Fibroblast of lung (primary cell): ENCODE data around the gene C11orf71. TPM values are rescaled to one million over a fixed set of nuclear protein-coding genes. Genes with fewer than 3 reads are reported as not detected.

ENCODE experiments used
- DNase-seq, 2 donors: peaks; one replicate each; pipeline versions ENCODE4 v3.0.0 to v3.0.0-alpha.2; 2010; ENCODE audit warnings: low read depth in 2 of 2
- H2AFZ ChIP-seq: 2 replicates; pipeline ENCODE4 v1.5.1; 2012; ENCODE audit warnings: low read length, control low read depth, inconsistent platforms
- H3K27ac ChIP-seq: 2 replicates; pipeline ENCODE4 v1.5.1; 2011; ENCODE audit warnings: low read length, control low read depth; ENCODE audit not compliant: insufficient read depth
- H3K27me3 ChIP-seq: 2 replicates; pipeline ENCODE4 v1.5.1; 2011; ENCODE audit warnings: mild to moderate bottlenecking, low read length; ENCODE audit not compliant: control insufficient read depth, insufficient read depth
- H3K36me3 ChIP-seq: 2 replicates; pipeline ENCODE4 v1.5.1; 2011; ENCODE audit warnings: low read length; ENCODE audit not compliant: control insufficient read depth, insufficient read depth
- H3K4me1 ChIP-seq: 2 replicates; pipeline ENCODE4 v1.5.1; 2011; ENCODE audit warnings: low read length; ENCODE audit not compliant: control insufficient read depth, insufficient read depth; ENCODE audit errors: extremely low read depth
- H3K4me2 ChIP-seq: 2 replicates; pipeline ENCODE4 v1.5.1; 2011; ENCODE audit warnings: low read length, control low read depth; ENCODE audit not compliant: insufficient read depth; ENCODE audit errors: extremely low read depth
- H3K4me3 ChIP-seq, 4 experiments: fragments of 200-600 bp in 1 of 4; sonication (generic) in 1 of 4; replicated peaks in 1 of 4; 2 replicates each; pipeline ENCODE4 v1.5.1; 2011 to 2016; ENCODE audit warnings: low read length in 4 of 4, low read depth in 3 of 4, mild to moderate bottlenecking in 3 of 4, control low read depth in 2 of 4, inconsistent platforms in 1 of 4, mixed read lengths in 1 of 4; ENCODE audit not compliant: insufficient read depth in 1 of 4; ENCODE audit errors: control extremely low read depth in 1 of 4
- H3K79me2 ChIP-seq: 2 replicates; pipeline ENCODE4 v1.5.1; 2012; ENCODE audit warnings: mild to moderate bottlenecking, low read length, inconsistent platforms; ENCODE audit not compliant: control insufficient read depth, insufficient read depth
- H3K9ac ChIP-seq: 2 replicates; pipeline ENCODE4 v1.5.1; 2011; ENCODE audit warnings: mild to moderate bottlenecking, low read length, control low read depth; ENCODE audit not compliant: insufficient read depth
- H3K9me3 ChIP-seq: 2 replicates; pipeline ENCODE4 v1.5.1; 2012; ENCODE audit warnings: low read depth, low read length; ENCODE audit not compliant: control insufficient read depth, insufficient read depth
- H4K20me1 ChIP-seq: 2 replicates; pipeline ENCODE4 v1.5.1; 2011; ENCODE audit warnings: low read length; ENCODE audit not compliant: control insufficient read depth, insufficient read depth; ENCODE audit errors: extremely low read depth
- EZH2 ChIP-seq: IDR thresholded peaks from 2 replicates; pipeline ENCODE4 v1.5.1; 2012; ENCODE audit warnings: low read length, control low read depth, mild to moderate bottlenecking; ENCODE audit errors: missing control alignments
- polyA plus RNA-seq, 2 donors: library from polyadenylated mRNA; depleted of rRNA in 1 of 2; stranded (reverse) in 1 of 2; unstranded in 1 of 2; fragments of >200 nt; gene quantifications; 2 replicates each; pipeline ENCODE4 v1.2.1, GENCODE V29; 2011 to 2012; ENCODE audit warnings: missing spikeins in 1 of 2
- total RNA-seq: library from RNA; depleted of rRNA; stranded (reverse); fragments of >200 nt; gene quantifications from 2 replicates; pipeline ENCODE4 v1.2.1, GENCODE V29; 2014
- TF ChIP-seq, protein P1 (sequence below), 2 donors: IDR thresholded peaks in 1 of 2; conservative IDR thresholded peaks in 1 of 2; 1 replicate in 1 of 2; 2 replicates in 1 of 2; pipeline ENCODE4 v1.5.1; 2011 to 2012; ENCODE audit warnings: low read length in 2 of 2, control low read depth in 1 of 2, inconsistent platforms in 1 of 2, low read depth in 1 of 2, mild to moderate bottlenecking in 1 of 2

Gene C11orf71
- total and polyA plus RNA-seq, 2 donors (not counting 1 experiment from before 2014, with no cell fraction given): 4.0 to 9.6 TPM

DNA sequence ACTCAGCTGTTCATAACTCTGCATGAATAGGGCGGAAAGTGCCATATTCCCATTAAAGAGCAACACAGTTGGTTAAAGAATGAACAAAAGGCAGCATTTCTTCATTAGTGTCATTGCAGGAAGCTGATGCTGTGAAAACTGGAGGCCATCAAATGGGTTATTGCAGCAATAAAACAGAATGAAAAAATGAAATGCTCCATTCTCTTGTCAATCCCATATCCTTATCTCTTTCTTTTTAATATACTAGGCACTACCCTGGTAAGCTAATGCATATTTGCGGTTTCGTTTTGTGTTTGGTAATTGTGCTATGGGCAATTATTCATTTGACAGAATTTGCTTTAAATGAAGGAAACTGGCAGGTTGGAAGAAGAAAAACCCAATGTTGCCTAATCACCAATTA, 25.3 kb downstream of the C11orf71 start:
- Histone ChIP-seq H3K9ac (no peak overlapping the region), H3K4me2 (no peak overlapping the region), H3K79me2 (no peaks in the 10 kb centered on the region), H2AFZ (no peak overlapping the region), H3K27me3 (no peaks in the 10 kb centered on the region), H3K9me3 (no peaks in the 10 kb centered on the region), H3K4me1 (peaks cover 6% of the 10 kb centered on the region), H3K36me3 (no peaks in the 10 kb centered on the region), H3K27ac (no peak overlapping the region), H4K20me1 (no peaks in the 10 kb centered on the region), H3K4me3 (no peak overlapping the region)
- TF ChIP-seq EZH2: no peak
- TF ChIP-seq, protein P1, sequence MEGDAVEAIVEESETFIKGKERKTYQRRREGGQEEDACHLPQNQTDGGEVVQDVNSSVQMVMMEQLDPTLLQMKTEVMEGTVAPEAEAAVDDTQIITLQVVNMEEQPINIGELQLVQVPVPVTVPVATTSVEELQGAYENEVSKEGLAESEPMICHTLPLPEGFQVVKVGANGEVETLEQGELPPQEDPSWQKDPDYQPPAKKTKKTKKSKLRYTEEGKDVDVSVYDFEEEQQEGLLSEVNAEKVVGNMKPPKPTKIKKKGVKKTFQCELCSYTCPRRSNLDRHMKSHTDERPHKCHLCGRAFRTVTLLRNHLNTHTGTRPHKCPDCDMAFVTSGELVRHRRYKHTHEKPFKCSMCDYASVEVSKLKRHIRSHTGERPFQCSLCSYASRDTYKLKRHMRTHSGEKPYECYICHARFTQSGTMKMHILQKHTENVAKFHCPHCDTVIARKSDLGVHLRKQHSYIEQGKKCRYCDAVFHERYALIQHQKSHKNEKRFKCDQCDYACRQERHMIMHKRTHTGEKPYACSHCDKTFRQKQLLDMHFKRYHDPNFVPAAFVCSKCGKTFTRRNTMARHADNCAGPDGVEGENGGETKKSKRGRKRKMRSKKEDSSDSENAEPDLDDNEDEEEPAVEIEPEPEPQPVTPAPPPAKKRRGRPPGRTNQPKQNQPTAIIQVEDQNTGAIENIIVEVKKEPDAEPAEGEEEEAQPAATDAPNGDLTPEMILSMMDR (conservative IDR thresholded peaks at IDR 0.05 in 1 of 2, IDR thresholded peaks at IDR 0.05 in 1 of 2; ENCODE audit: low read depth in 1 of 2, low read length in 2 of 2): no peak
- no peak for DNase-seq

DNA sequence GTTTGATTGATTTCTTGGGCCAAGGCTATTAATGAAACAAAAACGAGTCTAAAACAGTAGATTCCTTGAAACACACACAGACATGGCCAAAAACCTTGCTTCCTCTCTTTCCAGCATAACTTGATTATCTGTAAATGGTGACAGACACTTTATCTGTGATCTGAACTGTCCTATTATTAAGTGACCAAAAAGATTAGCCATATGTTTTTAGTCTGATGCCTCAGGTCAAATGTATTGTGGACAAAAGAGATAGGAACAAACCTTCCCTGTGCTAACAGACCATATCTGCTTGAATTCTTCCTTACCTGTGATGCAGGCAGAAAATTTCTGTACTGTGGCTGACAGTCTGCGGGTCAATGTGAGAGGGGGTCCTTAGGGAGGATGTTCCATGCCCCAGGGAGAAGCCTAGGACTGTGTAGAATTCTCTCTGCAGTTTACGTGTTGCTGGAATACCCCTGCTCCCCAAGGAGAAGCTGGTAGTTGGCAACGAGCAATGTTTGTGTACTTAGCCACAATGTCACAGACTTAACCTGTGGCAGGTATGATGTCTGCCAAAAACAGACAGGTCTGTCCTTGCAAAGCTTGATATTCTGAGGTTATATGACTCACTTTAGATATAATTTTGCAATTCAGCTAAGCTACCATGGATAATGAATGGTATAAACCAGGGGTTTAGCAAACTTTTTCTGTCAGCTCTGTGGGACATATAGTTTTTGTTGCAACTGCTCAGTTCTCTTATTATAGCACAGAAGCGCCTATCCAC, 31.2 kb downstream of the C11orf71 start:
- H4K20me1 ChIP-seq: no peaks in the 10 kb centered on the region
- H3K79me2 ChIP-seq: no peaks in the 10 kb centered on the region
- H2AFZ ChIP-seq: no peak overlapping the region
- H3K27ac ChIP-seq: no peak overlapping the region
- H3K9me3 ChIP-seq: no peaks in the 10 kb centered on the region
- DNase-seq: no peak
- H3K4me1 ChIP-seq: peaks cover 20% of the 10 kb centered on the region
- no peak for TF ChIP-seq EZH2
- TF ChIP-seq, protein P1 (conservative IDR thresholded peaks at IDR 0.05 in 1 of 2, IDR thresholded peaks at IDR 0.05 in 1 of 2; ENCODE audit: low read depth in 1 of 2, low read length in 2 of 2): no peak
- H3K36me3 ChIP-seq: no peaks in the 10 kb centered on the region
- H3K27me3 ChIP-seq: no peaks in the 10 kb centered on the region
- H3K9ac ChIP-seq: no peak overlapping the region
- H3K4me2 ChIP-seq: no peak overlapping the region
- H3K4me3 ChIP-seq: no peak overlapping the region

DNA sequence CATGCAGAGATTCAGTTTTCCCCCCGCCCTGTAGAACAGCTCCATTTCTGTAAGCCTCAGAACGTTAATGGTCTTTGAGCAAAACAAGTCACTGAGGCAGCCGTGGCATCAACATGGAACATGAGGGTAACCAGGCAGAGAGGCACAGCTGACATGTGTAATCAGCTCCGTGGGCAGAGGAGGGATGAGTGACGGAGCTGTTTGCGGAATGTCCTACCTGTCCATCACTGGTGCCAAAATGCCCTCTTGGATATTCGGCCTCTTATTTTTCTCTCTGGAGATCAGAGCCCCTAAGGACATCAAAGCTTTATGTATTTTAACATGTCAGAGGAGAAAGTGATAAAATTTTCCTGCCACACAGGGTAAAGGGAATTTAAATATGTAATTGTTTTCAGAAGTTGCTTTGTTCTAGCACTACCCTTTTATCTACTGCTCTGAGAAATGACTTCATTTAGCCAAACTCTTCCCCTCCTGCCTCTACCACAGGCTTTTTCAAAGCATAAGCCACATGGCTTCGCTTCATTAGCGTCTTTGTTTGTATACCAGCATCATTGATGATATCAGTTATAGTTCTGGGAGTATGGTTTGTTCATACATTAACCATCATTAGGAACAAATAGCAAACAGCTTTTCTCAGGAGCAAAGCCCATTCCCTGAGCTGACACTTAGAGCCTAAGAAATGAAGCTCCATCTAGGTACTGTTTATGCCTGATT, 32.9 kb downstream of the C11orf71 start:
- Histone ChIP-seq H3K4me3 (no peak overlapping the region), H3K9ac (peak overlapping the region; percentile 38), H3K79me2 (no peaks in the 10 kb centered on the region), H3K4me2 (peak overlapping the region; percentile 11), H2AFZ (peak overlapping the region; percentile 60), H3K9me3 (no peaks in the 10 kb centered on the region), H3K27me3 (no peaks in the 10 kb centered on the region), H4K20me1 (no peaks in the 10 kb centered on the region), H3K27ac (peak overlapping the region; percentile 94), H3K36me3 (no peaks in the 10 kb centered on the region), H3K4me1 (peaks cover 20% of the 10 kb centered on the region)
- TF ChIP-seq EZH2: no peak
- TF ChIP-seq, protein P1 (conservative IDR thresholded peaks at IDR 0.05 in 1 of 2, IDR thresholded peaks at IDR 0.05 in 1 of 2; ENCODE audit: low read depth in 1 of 2, low read length in 2 of 2): no peak
- peak in 1 of 2 donors; percentile 39 for DNase-seq
